ENCODE results near the gene CCDC137. TPM values are rescaled to one million over a fixed set of nuclear protein-coding genes. Genes with fewer than 3 reads are reported as not detected.

Gene CCDC137
- total RNA-seq, 4 donors from 2014 or later: 4.4 to 11.4 (median 8.8) TPM

DNA sequence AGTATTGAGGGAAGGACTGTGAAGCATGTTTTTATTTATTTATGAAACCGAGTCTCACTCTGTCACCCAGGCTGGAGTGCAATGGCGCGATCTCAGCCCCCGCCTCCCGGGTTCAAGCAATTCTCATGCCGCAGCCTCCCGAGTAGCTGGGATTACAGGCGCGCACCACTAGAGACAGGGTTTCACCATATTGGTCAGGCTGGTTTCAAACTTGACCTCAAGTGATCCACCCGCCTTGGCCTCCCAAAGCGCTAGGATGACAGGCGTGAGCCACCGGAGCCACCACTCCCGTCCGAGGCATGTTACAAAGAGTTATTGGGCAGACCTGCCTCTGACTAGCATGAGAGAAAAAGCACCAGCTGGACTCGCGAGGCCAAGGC lies 39.7 kb downstream of the CCDC137 start:
- no peak for DNase-seq
- peaks cover 19% of the 10 kb centered on the region in 2 donors for H3K36me3 ChIP-seq
- TF ChIP-seq POLR2A (IDR thresholded peaks at IDR 0.05): no peak
- TF ChIP-seq CTCF (IDR thresholded peaks at IDR 0.05): no peak
- H3K27ac ChIP-seq: no peak overlapping the region
- 87 to 95% methylated on average over 13 to 17 of the region's 17 CpGs for WGBS, 2 donors
- intact Hi-C loops (cut with DNase I): no loop called here
- H3K9me3 ChIP-seq: no peaks in the 10 kb centered on the region
- no peaks in the 10 kb centered on the region for H3K27me3 ChIP-seq
- H3K4me3 ChIP-seq (replicated peaks in 1 of 3): no peak overlapping the region
- H3K4me1 ChIP-seq: peaks cover 27 to 32% of the 10 kb centered on the region in 2 donors

GRCh38 chr17:81706757-81707624 lies 40.5 kb downstream of the CCDC137 start:
- Histone ChIP-seq H3K36me3 (peaks cover 11 to 17% of the 10 kb centered on the region in 2 donors), H3K4me3 (replicated peaks in 1 of 3) (no peak overlapping the region), H3K27me3 (no peaks in the 10 kb centered on the region), H3K27ac (no peak overlapping the region), H3K9me3 (no peaks in the 10 kb centered on the region), H3K4me1 (peaks cover 24 to 28% of the 10 kb centered on the region in 2 donors)
- no peak for DNase-seq
- 94 to 95% methylated on average over 34 to 35 of the region's 54 CpGs for WGBS, 2 donors
- no peak for TF ChIP-seq POLR2A (IDR thresholded peaks at IDR 0.05)
- no peak for TF ChIP-seq CTCF (IDR thresholded peaks at IDR 0.05)
- intact Hi-C loops (cut with DNase I): no loop called here

DNA sequence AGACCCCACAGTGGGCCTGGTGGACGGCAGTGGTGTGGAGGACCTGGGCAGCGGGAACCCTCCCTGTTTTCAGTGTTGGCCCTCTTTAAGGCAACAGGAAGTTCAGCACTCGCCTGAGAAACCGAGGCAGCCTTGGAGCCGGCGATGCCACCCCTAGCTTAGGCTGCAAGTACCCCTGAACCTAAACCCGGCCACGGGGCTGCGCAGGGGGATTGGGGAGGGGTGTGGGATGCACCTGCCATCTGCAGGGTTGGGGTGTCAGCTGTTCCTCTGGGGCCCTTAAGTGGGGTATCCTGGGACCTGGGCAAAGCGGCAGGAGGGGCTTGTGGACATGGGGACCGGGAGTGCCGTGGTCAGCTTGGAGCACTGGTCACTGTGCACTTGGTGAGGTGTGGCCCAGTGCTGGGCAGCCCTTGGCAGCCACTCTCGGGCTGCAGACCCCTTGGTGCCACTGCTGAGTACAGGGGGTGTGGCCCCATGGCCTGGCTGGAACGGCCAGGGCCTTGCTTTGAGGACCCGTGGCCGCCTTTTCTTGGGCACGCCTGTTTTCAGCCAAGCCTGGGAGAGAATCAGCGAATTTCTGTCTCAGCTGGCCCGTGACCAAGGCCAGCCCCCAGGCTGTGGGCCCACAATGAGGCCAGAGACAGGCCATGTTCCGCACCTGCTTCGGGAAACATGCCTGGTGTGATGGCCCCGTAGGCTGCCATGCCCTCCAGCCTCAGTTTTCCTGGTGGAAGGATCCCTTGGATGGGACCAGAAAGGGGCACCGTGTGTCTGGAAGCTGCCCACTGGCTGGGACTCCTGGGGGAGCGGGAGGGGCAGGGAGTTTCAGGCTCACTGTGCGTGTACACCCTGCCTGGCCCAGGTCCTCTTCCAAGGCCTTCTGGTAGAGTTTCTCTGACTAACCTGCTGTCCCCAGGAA lies 41.4 kb downstream of the CCDC137 start:
- H3K4me3 ChIP-seq (replicated peaks in 1 of 3): no peak overlapping the region
- intact Hi-C loops (cut with DNase I): no loop called here
- H3K9me3 ChIP-seq: no peaks in the 10 kb centered on the region
- TF ChIP-seq POLR2A (IDR thresholded peaks at IDR 0.05): no peak
- no peak for TF ChIP-seq CTCF (IDR thresholded peaks at IDR 0.05)
- WGBS, 2 donors: 88 to 99% methylated on average over 10 to 12 of the region's 25 CpGs
- peaks cover 10 to 17% of the 10 kb centered on the region in 2 donors for H3K36me3 ChIP-seq
- peaks cover 25 to 26% of the 10 kb centered on the region in 2 donors for H3K4me1 ChIP-seq
- no peak for DNase-seq
- H3K27ac ChIP-seq: no peak overlapping the region
- no peaks in the 10 kb centered on the region for H3K27me3 ChIP-seq

- TF ChIP-seq CTCF (IDR thresholded peaks at IDR 0.05) (no peak), POLR2A (IDR thresholded peaks at IDR 0.05) (no peak)
- Histone ChIP-seq H3K9me3 (no peaks in the 10 kb centered on the region), H3K27me3 (no peaks in the 10 kb centered on the region), H3K36me3 (peaks cover 10 to 17% of the 10 kb centered on the region in 2 donors), H3K4me3 (replicated peaks in 1 of 3) (no peak overlapping the region), H3K4me1 (peaks cover 32% of the 10 kb centered on the region in 2 donors), H3K27ac (no peak overlapping the region)
- 63 to 93% methylated on average over 3 to 14 of the region's 17 CpGs for WGBS, 2 donors
- intact Hi-C loops (cut with DNase I): no loop called here
- DNase-seq: no peak
These were observed 42.2 kb downstream of the CCDC137 start for GRCh38 chr17:81708739-81709185.

Data from thyroid gland (tissue), 4 donors.